Prostate gland (tissue), 2 donors: ENCODE measurements around the gene CALHM3.

ENCODE experiments used
- CTCF ChIP-seq, 4 experiments: fragments of 200-600 bp in 2 of 4; fragments of 450-650 bp in 2 of 4; sonication (generic) in 2 of 4; IDR thresholded peaks; 1 replicate in 3 of 4; 2 replicates in 1 of 4; pipeline ENCODE4 v1.5.1; 2016 to 2019; ENCODE audit warnings: antibody characterized with exemption in 4 of 4, mild to moderate bottlenecking in 2 of 4, moderate library complexity in 2 of 4
- POLR2A ChIP-seq: fragments of 450-650 bp; IDR thresholded peaks from one replicate; pipeline ENCODE4 v1.6.1; 2016; ENCODE audit warnings: antibody characterized with exemption, mild to moderate bottlenecking

- TF ChIP-seq CTCF (IDR thresholded peaks at IDR 0.05) (no peak), POLR2A (no peak)
Observed at GRCh38 chr10:103427866-103428265, 51.2 kb downstream of the CALHM3 start.
